Endothelial cell of umbilical vein (primary cell): Measurements from ENCODE around the gene TMC6. TPM values are rescaled to one million over a fixed set of nuclear protein-coding genes. Genes with fewer than 3 reads are reported as not detected.

Experiments
- BruUV-seq: library from RNA; stranded (reverse); fragments of 400-500 nt; replicated peaks from 2 replicates; lab custom pipeline; 2021; lab: Mats Ljungman, UMichigan
- CTCF ChIA-PET: fragments of 300-600, 350-600 bp; sonication (Branson Sonifier 250); formaldehyde crosslinking; loops from one replicate; lab custom pipeline; 2021; ENCODE audit warnings: antibody characterized with exemption, inconsistent platforms; lab: Charles Lee
- POLR2A ChIA-PET: fragments of 300-600, 350-600 bp; sonication (Branson Sonifier 250); formaldehyde crosslinking; loops from one replicate; lab custom pipeline; 2021; ENCODE audit warnings: antibody characterized with exemption, inconsistent platforms; lab: Charles Lee
- DNase-seq: peaks from one replicate; pipeline ENCODE4 v3.0.0-alpha.2; 2011; ENCODE audit warnings: low read depth, low spot score
- FAIRE-seq: peaks from 2 replicates; lab custom pipeline; 2011; peaks lifted over from hg19 to GRCh38; lab: Jason Lieb, UNC
- H2AFZ ChIP-seq: 2 replicates; pipeline ENCODE4 v1.6.0; 2012; ENCODE audit warnings: low read depth, low read length, control low read depth, inconsistent platforms
- H3K27ac ChIP-seq: 2 replicates; pipeline ENCODE4 v1.5.1; 2011; ENCODE audit warnings: low read depth, mild to moderate bottlenecking, control low read depth, low read length, moderate library complexity; ENCODE audit not compliant: insufficient read depth
- H3K27me3 ChIP-seq, 2 experiments: 2 replicates each; pipeline versions ENCODE4 v1.6.0 to v1.6.1; 2011; ENCODE audit warnings: low read length in 2 of 2, mixed read lengths in 1 of 2; ENCODE audit not compliant: control insufficient read depth in 2 of 2, insufficient read depth in 2 of 2
- H3K36me3 ChIP-seq, 2 experiments: 2 replicates in 1 of 2; 3 replicates in 1 of 2; pipeline ENCODE4 v1.5.1; 2011; ENCODE audit warnings: low read length in 2 of 2, mild to moderate bottlenecking in 1 of 2, moderate library complexity in 1 of 2; ENCODE audit not compliant: control insufficient read depth in 2 of 2, insufficient read depth in 2 of 2; ENCODE audit errors: extremely low read depth in 1 of 2
- H3K4me1 ChIP-seq: 3 replicates; pipeline ENCODE4 v1.5.1; 2011; ENCODE audit warnings: mild to moderate bottlenecking, low read length; ENCODE audit not compliant: control insufficient read depth, insufficient read depth; ENCODE audit errors: extremely low read depth
- H3K4me2 ChIP-seq: 2 replicates; pipeline ENCODE4 v1.6.1; 2011; ENCODE audit warnings: low read length, control low read depth, mixed read lengths; ENCODE audit not compliant: insufficient read depth
- H3K4me3 ChIP-seq, 3 experiments: fragments of 200-600 bp in 1 of 3; sonication (generic), shearing (Covaris generic) in 1 of 3; replicated peaks in 1 of 3; 2 replicates each; pipeline ENCODE4 v1.5.1; 2011 to 2016; ENCODE audit warnings: control low read depth in 3 of 3, low read length in 3 of 3, mild to moderate bottlenecking in 2 of 3, inconsistent platforms in 1 of 3, low read depth in 1 of 3, moderate library complexity in 1 of 3; ENCODE audit not compliant: insufficient read depth in 1 of 3
- H3K79me2 ChIP-seq: 2 replicates; pipeline ENCODE4 v1.6.0; 2012; ENCODE audit warnings: low read length, inconsistent platforms; ENCODE audit not compliant: control insufficient read depth, insufficient read depth
- H3K9ac ChIP-seq: replicated peaks from 2 replicates; pipeline ENCODE3; 2011; ENCODE audit warnings: low read length, control low read depth; ENCODE audit not compliant: insufficient read depth; ENCODE audit errors: extremely low read depth
- H3K9me1 ChIP-seq: replicated peaks from 3 replicates; pipeline ENCODE4 v1.6.0; 2011; ENCODE audit warnings: mild to moderate bottlenecking, low read length; ENCODE audit not compliant: control insufficient read depth, insufficient read depth; ENCODE audit errors: extremely low read depth
- H3K9me3 ChIP-seq: replicated peaks from 2 replicates; pipeline ENCODE4 v1.5.1; 2012; ENCODE audit warnings: low read length, inconsistent platforms; ENCODE audit not compliant: control insufficient read depth, insufficient read depth
- H4K20me1 ChIP-seq: replicated peaks from 2 replicates; pipeline ENCODE3; 2011; ENCODE audit warnings: mild to moderate bottlenecking, low read length; ENCODE audit not compliant: control insufficient read depth, insufficient read depth; ENCODE audit errors: extremely low read depth
- CTCF ChIP-seq, 2 donors: IDR thresholded peaks; 1 replicate in 1 of 2; 2 replicates in 1 of 2; pipeline ENCODE4 v1.5.1; 2011; ENCODE audit warnings: low read length in 2 of 2, mild to moderate bottlenecking in 2 of 2, moderate library complexity in 2 of 2, control low read depth in 1 of 2, inconsistent platforms in 1 of 2, low read depth in 1 of 2; ENCODE audit not compliant: insufficient read depth in 1 of 2; ENCODE audit errors: extremely low read depth in 1 of 2
- EZH2 ChIP-seq: IDR thresholded peaks from 2 replicates; pipeline ENCODE4 v1.6.1; 2012; ENCODE audit warnings: borderline replicate concordance, low read depth, mild to moderate bottlenecking, moderate library complexity, low read length, inconsistent platforms; ENCODE audit not compliant: severe bottlenecking
- FOS ChIP-seq: IDR thresholded peaks from 2 replicates; pipeline ENCODE4 v1.6.1; 2011; ENCODE audit warnings: mild to moderate bottlenecking, low read length, moderate library complexity, borderline replicate concordance; ENCODE audit not compliant: insufficient read depth
- GATA2 ChIP-seq: IDR thresholded peaks from 2 replicates; pipeline ENCODE4 v1.7.0; 2011; ENCODE audit warnings: low read depth, mild to moderate bottlenecking, moderate library complexity, mixed read lengths, low read length; ENCODE audit not compliant: insufficient read length, insufficient read depth
- JUN ChIP-seq: IDR thresholded peaks from 2 replicates; pipeline ENCODE4 v1.6.1; 2011; ENCODE audit warnings: borderline replicate concordance, low read depth; ENCODE audit not compliant: insufficient read length, insufficient read depth
- MAX ChIP-seq: IDR thresholded peaks from 2 replicates; pipeline ENCODE4 v1.6.1; 2011; ENCODE audit not compliant: insufficient read depth, insufficient read length
- MYC ChIP-seq: IDR thresholded peaks from one replicate; pipeline ENCODE4 v1.6.1; 2011; ENCODE audit warnings: mild to moderate bottlenecking, low read depth, low read length
- POLR2A ChIP-seq: IDR thresholded peaks from 2 replicates; pipeline ENCODE4 v1.6.1; 2012; ENCODE audit warnings: low read depth, mild to moderate bottlenecking, control low read depth, low read length
- POLR2AphosphoS5 ChIP-seq: IDR thresholded peaks from 2 replicates; pipeline ENCODE4 v1.6.1; 2012; ENCODE audit warnings: low read depth, mild to moderate bottlenecking, control low read depth, low read length, moderate library complexity; ENCODE audit not compliant: insufficient read depth
- dilution Hi-C: fragments of 300-500 bp; cut with MboI; formaldehyde crosslinking; loops from one replicate; pipeline ENCODE4 v1.15.0; 2019; ENCODE audit warnings: low sequenced_read_pairs; ENCODE audit not compliant: extremely low pct_ligation_motif_present
- intact Hi-C: fragments of 100-400 bp; cut with micrococcal nuclease; formaldehyde crosslinking; loops from one replicate; pipeline ENCODE4 v1.10.0; 2022
- polyA plus RNA-seq, 4 experiments: library from polyadenylated mRNA; depleted of rRNA in 3 of 4; stranded (reverse) in 3 of 4; unstranded in 1 of 4; fragments of >200 nt; gene quantifications; 2 replicates each; pipeline versions ENCODE4 v1.2.1 to v1.2.3, GENCODE V29; 2011 to 2012; ENCODE audit warnings: missing spikeins in 1 of 4
- total RNA-seq: library from RNA; stranded (reverse); gene quantifications from 2 replicates; pipeline ENCODE4 v1.2.3, GENCODE V29; 2021

Gene TMC6
- total and polyA plus RNA-seq, 2 donors (not counting 3 experiments of a cell fraction or from before 2014, with no cell fraction given): 23.2 to 72.4 TPM

DNA sequence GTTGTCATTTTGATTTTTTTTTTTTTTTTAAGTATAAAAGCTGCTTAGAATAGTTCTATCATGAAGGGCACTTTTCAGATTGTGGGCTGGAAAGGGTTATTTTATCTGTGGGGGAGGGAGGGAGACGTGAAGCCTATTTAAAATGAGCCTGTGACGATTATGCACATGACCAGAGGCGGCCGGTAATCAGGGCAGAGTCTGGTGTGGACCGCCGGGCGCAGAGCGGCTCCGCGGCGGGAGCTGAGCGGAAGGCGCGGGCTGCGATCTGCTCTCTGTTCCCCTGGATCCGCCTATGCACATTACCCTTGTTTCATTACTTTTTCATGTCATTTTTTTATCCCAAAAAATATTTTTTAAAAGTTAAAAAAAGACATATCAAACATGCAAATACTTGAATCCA, 23.5 kb downstream of the TMC6 start:
- Histone ChIP-seq H3K9ac (no peak overlapping the region), H2AFZ (no peak overlapping the region), H3K9me1 (no peaks in the 10 kb centered on the region), H3K4me3 (no peak overlapping the region), H3K36me3 (peaks cover 0 to 11% of the 10 kb centered on the region in 2 experiments), H3K27ac (no peak overlapping the region), H3K27me3 (no peaks in the 10 kb centered on the region), H3K4me2 (no peak overlapping the region), H3K9me3 (no peaks in the 10 kb centered on the region), H3K79me2 (no peaks in the 10 kb centered on the region), H3K4me1 (no peaks in the 10 kb centered on the region), H4K20me1 (no peaks in the 10 kb centered on the region)
- DNase-seq: no peak
- CTCF ChIA-PET: interaction anchor here (1.0 kb wide), 2 partner anchors 20 kb away, joined by 3 to 5 read pairs; no protein-coding TSS in a partner anchor
- TF ChIP-seq FOS (no peak), MAX (no peak), MYC (no peak), POLR2AphosphoS5 (no peak), JUN (no peak), GATA2 (no peak), CTCF (IDR thresholded peaks at IDR 0.05; ENCODE audit: extremely low read depth in 1 of 2, insufficient read depth in 1 of 2, low read depth in 1 of 2, low read length in 2 of 2) (no peak), POLR2A (no peak), EZH2 (no peak)
- intact Hi-C loops (no loop called here), dilution Hi-C loops (no loop called here)
- BruUV-seq: no TSS peak
- POLR2A ChIA-PET: interaction anchor here (0.6 to 0.7 kb wide), 2 partner anchors 9 to 36 kb away, joined by 3 to 4 read pairs; no protein-coding TSS in a partner anchor
- FAIRE-seq: no peak
